Prostate gland (tissue), 2 donors: Measurements from ENCODE around the gene RCBTB2.

Experiments used
- CTCF ChIP-seq, 4 experiments: fragments of 200-600 bp in 2 of 4; fragments of 450-650 bp in 2 of 4; sonication (generic) in 2 of 4; IDR thresholded peaks; 1 replicate in 3 of 4; 2 replicates in 1 of 4; pipeline ENCODE4 v1.5.1; 2016 to 2019; ENCODE audit warnings: antibody characterized with exemption in 4 of 4, mild to moderate bottlenecking in 2 of 4, moderate library complexity in 2 of 4
- POLR2A ChIP-seq: fragments of 450-650 bp; IDR thresholded peaks from one replicate; pipeline ENCODE4 v1.6.1; 2016; ENCODE audit warnings: antibody characterized with exemption, mild to moderate bottlenecking
- POLR2AphosphoS5 ChIP-seq: sonication (generic); formaldehyde crosslinking; IDR thresholded peaks from one replicate; pipeline ENCODE4 v1.6.1; 2017; ENCODE audit warnings: antibody characterized with exemption

GRCh38 chr13:48580185-48580803 is 47.4 kb upstream of the RCBTB2 start:
- peak; percentile 40 to 84 (median 74) for TF ChIP-seq CTCF (IDR thresholded peaks at IDR 0.05)
- no peak for TF ChIP-seq POLR2A
- TF ChIP-seq POLR2AphosphoS5: peak; percentile 23
